GM06990 (cell line): Measurements from ENCODE around the gene SCAMP2.

Experiments
- DNase-seq: peaks from one replicate; pipeline ENCODE4 v3.0.0-alpha.2; 2011; ENCODE audit not compliant: insufficient read length; ENCODE audit errors: extremely low read depth
- H3K27me3 ChIP-seq: replicated peaks from 2 replicates; pipeline ENCODE4 v1.6.0; 2011; ENCODE audit warnings: low read length; ENCODE audit not compliant: control insufficient read depth, insufficient read depth
- H3K36me3 ChIP-seq: 2 replicates; pipeline ENCODE4 v1.5.1; 2011; ENCODE audit warnings: low read length; ENCODE audit not compliant: control insufficient read depth, insufficient read depth
- H3K4me3 ChIP-seq: replicated peaks from 2 replicates; pipeline ENCODE4 v1.5.1; 2011; ENCODE audit warnings: low read depth, mild to moderate bottlenecking, control low read depth, low read length
- TF ChIP-seq, protein P1 (sequence below): IDR thresholded peaks from 2 replicates; pipeline ENCODE4 v1.5.1; 2011; ENCODE audit warnings: low read length, control low read depth, mild to moderate bottlenecking, inconsistent platforms; ENCODE audit not compliant: insufficient read depth, poor library complexity, severe bottlenecking

The SCAMP2 gene

DNA sequence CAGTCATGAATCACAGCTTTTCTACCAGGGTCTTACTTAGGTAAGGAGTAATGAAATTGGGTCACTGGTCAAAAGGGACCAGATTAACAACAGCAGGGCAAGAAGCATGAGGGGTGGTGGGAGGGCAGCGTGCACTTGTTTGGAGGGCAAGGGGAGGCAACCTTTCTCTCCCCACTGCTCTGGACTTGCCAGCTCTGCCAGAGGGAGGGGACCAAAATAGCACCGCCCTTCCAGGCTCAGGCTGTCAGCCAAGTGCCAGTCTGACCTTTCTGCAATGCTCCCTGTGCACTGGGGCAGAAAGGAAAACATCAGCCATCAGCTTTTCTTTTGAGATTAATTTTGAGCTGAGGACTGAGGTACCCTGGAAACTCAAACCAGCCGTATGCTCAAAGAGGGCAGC, 25.7 kb downstream of the SCAMP2 start:
- H3K36me3 ChIP-seq, result peaks cover 54% of the 10 kb centered on the region
- no peak for DNase-seq
- TF ChIP-seq, protein P1, sequence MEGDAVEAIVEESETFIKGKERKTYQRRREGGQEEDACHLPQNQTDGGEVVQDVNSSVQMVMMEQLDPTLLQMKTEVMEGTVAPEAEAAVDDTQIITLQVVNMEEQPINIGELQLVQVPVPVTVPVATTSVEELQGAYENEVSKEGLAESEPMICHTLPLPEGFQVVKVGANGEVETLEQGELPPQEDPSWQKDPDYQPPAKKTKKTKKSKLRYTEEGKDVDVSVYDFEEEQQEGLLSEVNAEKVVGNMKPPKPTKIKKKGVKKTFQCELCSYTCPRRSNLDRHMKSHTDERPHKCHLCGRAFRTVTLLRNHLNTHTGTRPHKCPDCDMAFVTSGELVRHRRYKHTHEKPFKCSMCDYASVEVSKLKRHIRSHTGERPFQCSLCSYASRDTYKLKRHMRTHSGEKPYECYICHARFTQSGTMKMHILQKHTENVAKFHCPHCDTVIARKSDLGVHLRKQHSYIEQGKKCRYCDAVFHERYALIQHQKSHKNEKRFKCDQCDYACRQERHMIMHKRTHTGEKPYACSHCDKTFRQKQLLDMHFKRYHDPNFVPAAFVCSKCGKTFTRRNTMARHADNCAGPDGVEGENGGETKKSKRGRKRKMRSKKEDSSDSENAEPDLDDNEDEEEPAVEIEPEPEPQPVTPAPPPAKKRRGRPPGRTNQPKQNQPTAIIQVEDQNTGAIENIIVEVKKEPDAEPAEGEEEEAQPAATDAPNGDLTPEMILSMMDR, result no peak
- no peaks in the 10 kb centered on the region for H3K27me3 ChIP-seq
- H3K4me3 ChIP-seq, result no peak overlapping the region

DNA sequence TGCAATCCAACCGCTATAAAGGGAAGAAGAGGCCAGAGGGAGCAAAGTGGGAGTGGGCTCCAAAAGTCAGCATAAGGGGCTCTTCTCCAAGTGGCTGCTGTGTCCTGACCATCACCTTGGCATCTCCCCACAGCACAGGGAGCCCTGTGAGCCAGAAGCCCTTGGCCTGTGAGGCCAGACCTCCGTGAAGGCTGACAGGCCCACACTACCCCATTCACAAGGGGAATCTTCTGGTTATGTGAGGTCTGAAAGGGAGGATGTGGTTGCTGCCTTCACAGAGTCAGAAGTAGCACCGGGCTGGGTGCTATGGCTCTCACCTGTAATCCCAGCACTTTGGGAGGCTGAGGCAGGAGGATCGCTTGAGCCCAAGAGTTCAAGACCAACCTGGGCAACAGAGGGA, 27.6 kb downstream of the SCAMP2 start:
- peaks cover 37% of the 10 kb centered on the region for H3K36me3 ChIP-seq
- DNase-seq, result no peak
- no peaks in the 10 kb centered on the region for H3K27me3 ChIP-seq
- TF ChIP-seq, protein P1, result no peak
- H3K4me3 ChIP-seq, result no peak overlapping the region

DNA sequence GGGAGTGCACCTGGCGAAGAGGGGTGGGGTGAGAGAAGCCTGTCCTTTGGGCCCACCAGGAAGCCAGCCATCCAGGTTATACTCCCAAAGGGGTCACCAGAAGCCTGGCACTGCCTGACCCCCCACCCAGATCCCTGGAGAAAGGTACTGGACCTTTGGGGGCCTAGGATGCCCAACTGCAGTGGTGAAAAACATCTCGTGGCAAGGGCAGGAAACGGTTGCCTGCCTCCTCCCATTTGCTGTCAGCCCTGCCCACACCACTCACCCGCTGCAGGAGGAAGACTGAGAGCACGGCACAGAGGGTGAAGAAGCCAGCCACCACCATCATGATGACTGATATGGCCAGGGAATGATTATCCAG, 28.0 kb downstream of the SCAMP2 start:
- no peak overlapping the region for H3K4me3 ChIP-seq
- no peak for DNase-seq
- TF ChIP-seq, protein P1, result no peak
- peaks cover 34% of the 10 kb centered on the region for H3K36me3 ChIP-seq
- no peaks in the 10 kb centered on the region for H3K27me3 ChIP-seq

DNA sequence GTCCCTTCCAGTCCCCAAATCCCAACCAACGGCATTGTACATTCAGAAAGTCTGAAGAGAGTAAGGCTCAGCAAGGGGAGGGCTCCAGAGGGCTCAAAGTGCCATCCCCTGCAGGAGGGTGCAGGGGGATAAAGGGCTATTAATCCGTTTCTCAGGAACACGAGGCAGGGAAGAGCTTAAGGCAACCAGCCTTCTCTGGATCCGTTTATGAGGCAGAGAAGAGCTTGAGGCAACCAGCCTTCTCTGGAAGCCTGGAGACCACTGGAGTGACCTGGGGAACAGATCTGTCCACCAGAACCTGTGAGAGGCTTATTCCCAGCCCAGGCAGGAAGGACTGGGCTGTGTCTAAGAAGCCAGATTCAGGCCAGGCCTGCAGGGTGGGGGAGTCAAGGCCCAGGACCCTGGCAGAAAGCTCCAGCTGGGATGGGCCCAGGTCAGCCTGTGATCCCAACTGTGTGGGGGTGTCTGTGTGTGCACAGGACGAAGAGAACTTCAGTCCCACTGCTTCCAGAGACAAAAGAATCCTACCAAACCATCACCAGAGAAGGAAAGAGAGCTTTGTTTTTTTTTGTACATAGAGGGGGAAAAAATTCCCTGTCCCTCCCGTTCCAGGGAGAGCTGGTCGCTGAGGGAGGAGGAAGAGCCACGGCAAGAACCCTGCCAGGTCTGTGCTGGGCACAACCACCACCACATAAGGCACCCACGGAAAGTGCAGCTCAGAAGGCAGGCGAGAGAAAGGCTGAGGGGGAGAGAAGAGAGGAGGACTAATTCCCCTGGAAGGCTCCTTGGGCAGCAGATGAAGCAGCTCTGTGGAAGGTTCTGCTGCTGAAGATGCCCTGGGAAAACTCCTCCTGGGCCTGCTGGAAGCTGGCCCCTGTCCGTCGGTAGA, 28.6 kb downstream of the SCAMP2 start:
- H3K4me3 ChIP-seq, result no peak overlapping the region
- DNase-seq, result no peak
- TF ChIP-seq, protein P1, result no peak
- peaks cover 33% of the 10 kb centered on the region for H3K36me3 ChIP-seq
- no peaks in the 10 kb centered on the region for H3K27me3 ChIP-seq

DNA sequence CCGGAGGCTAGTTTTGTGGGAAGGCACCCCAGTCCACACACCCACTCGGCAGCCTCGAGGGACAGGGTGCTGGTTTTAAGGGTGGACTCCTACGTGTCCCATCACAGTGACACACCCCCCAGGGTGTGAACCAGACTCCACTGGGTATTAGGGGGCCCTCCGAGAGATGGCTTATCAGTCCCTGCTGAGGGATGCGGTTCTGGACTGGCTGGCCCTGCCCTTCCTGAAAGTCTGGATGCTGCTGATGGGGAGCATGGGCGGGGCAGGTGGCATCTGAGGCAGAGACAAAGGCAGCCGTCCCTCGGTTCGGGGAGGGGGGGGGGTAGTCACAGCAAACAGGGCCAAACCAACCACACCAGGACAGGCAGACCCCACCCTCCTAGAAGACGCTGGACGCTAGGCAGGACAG, 29.3 kb downstream of the SCAMP2 start:
- H3K4me3 ChIP-seq, result no peak overlapping the region; the same call in 1 of the 2 replicates
- H3K27me3 ChIP-seq, result no peaks in the 10 kb centered on the region
- peaks cover 35% of the 10 kb centered on the region for H3K36me3 ChIP-seq
- no peak for DNase-seq
- TF ChIP-seq, protein P1, result no peak
